ENCODE results near the gene PTPRA. TPM values are rescaled to one million over a fixed set of nuclear protein-coding genes. Genes with fewer than 3 reads are reported as not detected.
A peak's percentile ranks its signal among the peaks of the same experiment; 100 is the strongest.

Gene PTPRA
- total and polyA plus RNA-seq, 2 donors from 2014 or later: 33.1 to 70.3 TPM

DNA sequence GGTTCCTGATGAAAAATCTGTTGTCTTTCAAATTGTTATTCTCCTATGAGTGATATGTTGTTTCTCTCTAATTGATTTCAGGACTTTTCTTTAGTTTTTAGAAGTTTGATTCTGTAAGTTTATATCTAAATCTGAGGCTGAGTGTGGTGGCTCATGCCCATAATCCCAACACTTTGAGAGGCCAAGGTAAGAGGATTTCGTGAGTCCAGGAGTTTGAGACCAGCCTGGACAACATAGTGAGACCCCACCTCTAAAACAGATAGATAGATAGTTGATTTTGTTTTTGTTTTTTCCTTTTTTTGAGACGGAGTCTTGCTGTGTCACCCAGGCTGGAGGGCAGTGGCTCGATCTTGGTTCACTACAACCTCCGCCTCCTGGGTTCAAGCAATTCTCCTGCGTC, 64.6 kb downstream of the PTPRA start:
- TF ChIP-seq, protein P1, sequence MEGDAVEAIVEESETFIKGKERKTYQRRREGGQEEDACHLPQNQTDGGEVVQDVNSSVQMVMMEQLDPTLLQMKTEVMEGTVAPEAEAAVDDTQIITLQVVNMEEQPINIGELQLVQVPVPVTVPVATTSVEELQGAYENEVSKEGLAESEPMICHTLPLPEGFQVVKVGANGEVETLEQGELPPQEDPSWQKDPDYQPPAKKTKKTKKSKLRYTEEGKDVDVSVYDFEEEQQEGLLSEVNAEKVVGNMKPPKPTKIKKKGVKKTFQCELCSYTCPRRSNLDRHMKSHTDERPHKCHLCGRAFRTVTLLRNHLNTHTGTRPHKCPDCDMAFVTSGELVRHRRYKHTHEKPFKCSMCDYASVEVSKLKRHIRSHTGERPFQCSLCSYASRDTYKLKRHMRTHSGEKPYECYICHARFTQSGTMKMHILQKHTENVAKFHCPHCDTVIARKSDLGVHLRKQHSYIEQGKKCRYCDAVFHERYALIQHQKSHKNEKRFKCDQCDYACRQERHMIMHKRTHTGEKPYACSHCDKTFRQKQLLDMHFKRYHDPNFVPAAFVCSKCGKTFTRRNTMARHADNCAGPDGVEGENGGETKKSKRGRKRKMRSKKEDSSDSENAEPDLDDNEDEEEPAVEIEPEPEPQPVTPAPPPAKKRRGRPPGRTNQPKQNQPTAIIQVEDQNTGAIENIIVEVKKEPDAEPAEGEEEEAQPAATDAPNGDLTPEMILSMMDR (IDR thresholded peaks at IDR 0.05; ENCODE audit: borderline replicate concordance, extremely low read depth, insufficient read depth): no peak
- Histone ChIP-seq H3K27ac (ENCODE audit: low read depth in 2 of 2, low read length in 2 of 2) (no peak overlapping the region), H3K4me3 (ENCODE audit: low read length in 3 of 3) (no peak overlapping the region), H3K4me1 (ENCODE audit: control insufficient read depth in 2 of 3, insufficient read depth in 2 of 3, low read depth in 1 of 3, low read length in 3 of 3) (no peaks in the 10 kb centered on the region), H3K9me3 (ENCODE audit: control insufficient read depth in 2 of 3, insufficient read depth in 1 of 3, low read length in 3 of 3) (no peaks in the 10 kb centered on the region), H3K9ac (ENCODE audit: low read length in 3 of 3) (no peak overlapping the region), H3K36me3 (ENCODE audit: control insufficient read depth in 2 of 3, insufficient read depth in 3 of 3, low read length in 3 of 3) (no peaks in the 10 kb centered on the region), H3K27me3 (ENCODE audit: control insufficient read depth, insufficient read depth, low read length) (no peaks in the 10 kb centered on the region)
- no peak for DNase-seq
- FAIRE-seq: no peak
- intact Hi-C loops (cut with DNase I): no loop called here

DNA sequence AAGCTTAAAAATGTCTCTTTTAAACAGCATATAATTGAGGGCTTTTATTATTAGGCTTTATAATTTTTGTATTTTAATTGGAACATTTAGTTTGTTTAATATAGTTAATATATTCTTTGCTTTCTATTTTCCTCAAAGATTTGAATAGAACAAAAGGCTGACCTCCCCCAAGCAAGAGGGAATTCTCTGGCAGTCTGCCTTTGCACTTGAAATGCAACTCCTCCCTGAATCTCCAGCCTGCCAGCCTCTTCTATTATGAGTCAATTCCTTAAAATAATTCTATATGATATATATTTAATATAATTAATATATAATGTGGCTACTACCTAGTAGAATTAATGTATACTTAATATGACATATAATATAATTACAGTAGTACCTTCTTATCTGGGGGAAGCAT, 69.2 kb downstream of the PTPRA start:
- Histone ChIP-seq H3K9ac (ENCODE audit: low read length in 3 of 3) (no peak overlapping the region), H3K4me3 (ENCODE audit: low read length in 3 of 3) (no peak overlapping the region), H3K27ac (ENCODE audit: low read depth in 2 of 2, low read length in 2 of 2) (no peak overlapping the region), H3K9me3 (ENCODE audit: control insufficient read depth in 2 of 3, insufficient read depth in 1 of 3, low read length in 3 of 3) (no peaks in the 10 kb centered on the region), H3K36me3 (ENCODE audit: control insufficient read depth in 2 of 3, insufficient read depth in 3 of 3, low read length in 3 of 3) (no peaks in the 10 kb centered on the region), H3K4me1 (ENCODE audit: control insufficient read depth in 2 of 3, insufficient read depth in 2 of 3, low read depth in 1 of 3, low read length in 3 of 3) (no peaks in the 10 kb centered on the region), H3K27me3 (ENCODE audit: control insufficient read depth, insufficient read depth, low read length) (no peaks in the 10 kb centered on the region)
- TF ChIP-seq, protein P1 (IDR thresholded peaks at IDR 0.05; ENCODE audit: borderline replicate concordance, extremely low read depth, insufficient read depth): no peak
- DNase-seq (no peak), FAIRE-seq (no peak)
- intact Hi-C loops (cut with DNase I): no loop called here

DNA sequence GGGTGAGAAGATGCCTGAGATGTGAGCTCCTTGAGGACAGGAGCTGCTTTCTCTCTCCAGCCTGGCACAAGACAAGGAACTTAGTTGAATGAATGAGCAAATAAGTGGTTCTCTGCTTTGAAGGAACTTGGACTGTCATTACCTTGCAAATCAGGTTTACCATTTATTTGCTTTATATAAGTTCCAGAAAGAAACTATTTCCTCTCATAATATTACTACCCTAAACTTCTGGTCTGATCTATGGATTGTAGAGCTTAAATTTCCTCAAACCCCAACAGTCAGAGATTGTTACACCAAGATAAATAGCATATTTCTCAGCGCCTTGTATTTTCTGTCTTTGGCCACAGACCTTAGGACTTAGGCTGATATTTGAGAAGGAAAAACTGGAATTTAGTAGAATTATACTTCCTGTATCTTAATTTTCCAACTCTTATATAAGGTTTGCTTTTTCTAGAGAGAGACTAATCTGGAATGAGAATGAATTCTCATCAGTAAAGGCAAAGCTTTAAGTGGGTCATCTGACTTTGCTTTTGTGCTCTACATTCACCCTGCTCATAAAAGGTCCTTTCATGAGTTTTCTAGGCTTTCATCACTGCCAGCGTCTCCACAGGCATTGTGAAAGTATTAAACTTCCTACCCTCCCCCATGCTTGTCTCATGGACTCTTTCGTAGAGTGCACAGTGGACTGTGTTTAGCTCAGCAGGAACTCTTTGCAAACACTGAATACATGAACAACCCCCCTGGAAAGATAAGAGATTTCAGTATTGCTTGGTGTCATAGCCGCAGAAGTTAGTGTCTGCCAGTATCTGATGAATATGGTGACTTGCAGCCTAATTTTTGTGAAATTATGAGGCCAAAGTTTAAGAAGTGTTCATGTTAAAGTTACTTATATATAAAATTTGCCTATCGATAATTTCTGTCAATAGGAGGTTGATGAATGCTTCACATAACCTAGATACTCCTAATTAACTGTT, 74.0 kb downstream of the PTPRA start:
- Histone ChIP-seq H3K4me3 (ENCODE audit: low read length in 3 of 3) (no peak overlapping the region), H3K9ac (ENCODE audit: low read length in 3 of 3) (no peak overlapping the region), H3K36me3 (ENCODE audit: control insufficient read depth in 2 of 3, insufficient read depth in 3 of 3, low read length in 3 of 3) (peaks cover 0 to 5% (median 0%) of the 10 kb centered on the region in 3 donors), H3K4me1 (ENCODE audit: control insufficient read depth in 2 of 3, insufficient read depth in 2 of 3, low read depth in 1 of 3, low read length in 3 of 3) (no peaks in the 10 kb centered on the region), H3K27ac (ENCODE audit: low read depth in 2 of 2, low read length in 2 of 2) (no peak overlapping the region), H3K27me3 (ENCODE audit: control insufficient read depth, insufficient read depth, low read length) (no peaks in the 10 kb centered on the region), H3K9me3 (ENCODE audit: control insufficient read depth in 2 of 3, insufficient read depth in 1 of 3, low read length in 3 of 3) (no peaks in the 10 kb centered on the region)
- DNase-seq: peak in 2 of 5 donors; percentile 8 to 40
- intact Hi-C loops (cut with DNase I): no loop called here
- TF ChIP-seq, protein P1 (IDR thresholded peaks at IDR 0.05; ENCODE audit: borderline replicate concordance, extremely low read depth, insufficient read depth): no peak
- FAIRE-seq: no peak
